ENCODE results near the gene ELK3. TPM values are rescaled to one million over a fixed set of nuclear protein-coding genes. Genes with fewer than 3 reads are reported as not detected.

The ELK3 gene
- total and polyA plus RNA-seq, 2 of the 13 experiments (the other 11 are each of a cell fraction or from before 2014, with no cell fraction given), result 2.9 to 3.2 TPM

- Histone ChIP-seq H3K9me3 (ENCODE audit: low read length) (no peaks in the 10 kb centered on the region), H2AFZ (ENCODE audit: low read length) (no peak overlapping the region), H4K20me1 (ENCODE audit: insufficient read depth, low read length) (no peaks in the 10 kb centered on the region), H3K9ac (ENCODE audit: insufficient read depth, low read depth, low read length) (no peak overlapping the region), H3K36me3 (replicated peaks in 1 of 2; ENCODE audit: control insufficient read depth in 1 of 2, insufficient read depth in 2 of 2, low read length in 2 of 2) (0 out of 5 replicates have a peak, but pooled peaks cover 0 to 2% of the 10 kb centered on the region in 2 experiments), H3K79me2 (ENCODE audit: insufficient read depth, low read length) (no peaks in the 10 kb centered on the region), H3K4me2 (ENCODE audit: low read depth, low read length) (no peak overlapping the region), H3K27ac (ENCODE audit: extremely low read length, insufficient read depth, low read length) (no peak overlapping the region), H3K4me1 (ENCODE audit: insufficient read depth, low read length) (peaks cover 62% of the 10 kb centered on the region), H3K4me3 (replicated peaks in 1 of 3; ENCODE audit: insufficient read depth in 1 of 3, low read depth in 2 of 3, low read length in 3 of 3) (no peak overlapping the region), H3K27me3 (ENCODE audit: control insufficient read depth in 1 of 2, insufficient read depth in 2 of 2, low read length in 2 of 2) (no peaks in the 10 kb centered on the region)
- TF ChIP-seq JARID2 (CRISPR knock-in tag; IDR thresholded peaks at IDR 0.05; ENCODE audit: insufficient replicate concordance) (no peak), RBM22 (optimal IDR thresholded peaks at IDR 0.05; ENCODE audit: low read length) (peak; percentile 63)
- intact Hi-C loops (cut with micrococcal nuclease; ENCODE audit: unreplicated experiment) (loop anchor here (10.0 kb wide), 1 partner anchor 46 kb away; no protein-coding TSS in a partner anchor), in situ Hi-C loops (cut with HindIII; ENCODE audit: extremely low pct_ligation_motif_present, low pct_unique_long_range_greater_than_20kb) (no loop called here)
- FAIRE-seq (no peak), ATAC-seq (no peak), DNase-seq (ENCODE audit: low spot score) (no peak)
- WGBS (ENCODE audit: low lambda C conversion rate), result 97% methylated on average over 3 of the region's 3 CpGs
- no TSS peak for BruUV-seq (replicated peaks)
- ChIA-PET POLR2A (no interaction called here), CTCF (ENCODE audit: low intra/inter-chr PET ratio, low total read pairs) (no interaction called here)
Measured at GRCh38 chr12:96260644-96261043, 66.5 kb downstream of the ELK3 start.

- FAIRE-seq (no peak), DNase-seq (ENCODE audit: low spot score) (no peak), ATAC-seq (no peak)
- Histone ChIP-seq H3K4me3 (replicated peaks in 1 of 3; ENCODE audit: insufficient read depth in 1 of 3, low read depth in 2 of 3, low read length in 3 of 3) (no peak overlapping the region), H3K79me2 (ENCODE audit: insufficient read depth, low read length) (no peaks in the 10 kb centered on the region), H3K4me1 (ENCODE audit: insufficient read depth, low read length) (peaks cover 53% of the 10 kb centered on the region), H3K27ac (ENCODE audit: extremely low read length, insufficient read depth, low read length) (no peak overlapping the region), H3K36me3 (replicated peaks in 1 of 2; ENCODE audit: control insufficient read depth in 1 of 2, insufficient read depth in 2 of 2, low read length in 2 of 2) (0 out of 5 replicates have a peak, but pooled peaks cover 0 to 2% of the 10 kb centered on the region in 2 experiments), H3K9me3 (ENCODE audit: low read length) (no peaks in the 10 kb centered on the region), H2AFZ (ENCODE audit: low read length) (no peak overlapping the region), H3K9ac (ENCODE audit: insufficient read depth, low read depth, low read length) (no peak overlapping the region), H3K27me3 (ENCODE audit: control insufficient read depth in 1 of 2, insufficient read depth in 2 of 2, low read length in 2 of 2) (no peaks in the 10 kb centered on the region), H3K4me2 (ENCODE audit: low read depth, low read length) (no peak overlapping the region), H4K20me1 (ENCODE audit: insufficient read depth, low read length) (no peaks in the 10 kb centered on the region)
- ChIA-PET CTCF (ENCODE audit: low intra/inter-chr PET ratio, low total read pairs) (no interaction called here), POLR2A (no interaction called here)
- 95% methylated on average over 5 of the region's 5 CpGs for WGBS (ENCODE audit: low lambda C conversion rate)
- TF ChIP-seq MBD4 (IDR thresholded peaks at IDR 0.05; ENCODE audit: borderline replicate concordance, low read length) (no peak), ZNF777 (CRISPR knock-in tag; IDR thresholded peaks at IDR 0.05) (no peak)
- in situ Hi-C loops (cut with HindIII; ENCODE audit: extremely low pct_ligation_motif_present, low pct_unique_long_range_greater_than_20kb) (no loop called here), intact Hi-C loops (cut with micrococcal nuclease; ENCODE audit: unreplicated experiment) (loop anchor here (10.0 kb wide), 1 partner anchor 47 kb away; no protein-coding TSS in a partner anchor)
- no TSS peak for BruUV-seq (replicated peaks)
Measured at GRCh38 chr12:96261557-96261956, 67.4 kb downstream of the ELK3 start.

All from HepG2 (cell line).